RCC 7860 (cell line): ENCODE measurements around the gene HOXB3.

Source experiments
- DNase-seq: peaks from one replicate; pipeline ENCODE4 v3.0.0-alpha.2; 2015; ENCODE audit warnings: low spot score
- FAIRE-seq: peaks from 2 replicates; lab custom pipeline; 2012; peaks lifted over from hg19 to GRCh38; lab: Jason Lieb, UNC

Gene HOXB3

DNA sequence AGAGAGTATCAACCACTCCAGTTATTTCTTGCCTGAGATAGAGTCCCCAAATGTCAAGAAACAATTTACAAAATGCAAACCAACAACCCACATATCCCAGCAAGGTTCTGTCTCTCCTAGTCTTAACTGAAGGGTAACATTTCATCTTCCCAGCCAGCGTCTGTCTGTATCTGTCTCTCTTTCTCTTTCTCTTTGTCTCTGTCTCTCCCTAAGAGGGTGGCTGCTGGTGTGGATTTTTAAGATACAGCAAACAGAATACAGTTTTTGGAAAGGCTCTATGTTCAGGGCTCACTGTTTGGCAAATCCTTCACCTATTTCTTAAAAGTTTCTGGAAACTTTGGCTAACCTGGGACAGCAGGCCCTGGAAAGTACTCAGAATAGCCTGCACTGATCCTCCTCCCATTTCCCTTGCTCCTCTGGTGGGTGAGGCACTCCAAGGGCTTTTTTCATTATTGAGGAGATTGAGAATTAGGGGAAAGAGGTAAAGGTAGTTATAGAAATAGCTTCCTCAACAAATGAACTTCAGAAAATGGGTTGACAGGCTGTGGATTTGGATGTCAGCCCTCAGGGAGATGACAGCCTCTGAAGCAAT is 18.1 kb downstream of the HOXB3 start:
- DNase-seq (no peak), FAIRE-seq (no peak)

DNA sequence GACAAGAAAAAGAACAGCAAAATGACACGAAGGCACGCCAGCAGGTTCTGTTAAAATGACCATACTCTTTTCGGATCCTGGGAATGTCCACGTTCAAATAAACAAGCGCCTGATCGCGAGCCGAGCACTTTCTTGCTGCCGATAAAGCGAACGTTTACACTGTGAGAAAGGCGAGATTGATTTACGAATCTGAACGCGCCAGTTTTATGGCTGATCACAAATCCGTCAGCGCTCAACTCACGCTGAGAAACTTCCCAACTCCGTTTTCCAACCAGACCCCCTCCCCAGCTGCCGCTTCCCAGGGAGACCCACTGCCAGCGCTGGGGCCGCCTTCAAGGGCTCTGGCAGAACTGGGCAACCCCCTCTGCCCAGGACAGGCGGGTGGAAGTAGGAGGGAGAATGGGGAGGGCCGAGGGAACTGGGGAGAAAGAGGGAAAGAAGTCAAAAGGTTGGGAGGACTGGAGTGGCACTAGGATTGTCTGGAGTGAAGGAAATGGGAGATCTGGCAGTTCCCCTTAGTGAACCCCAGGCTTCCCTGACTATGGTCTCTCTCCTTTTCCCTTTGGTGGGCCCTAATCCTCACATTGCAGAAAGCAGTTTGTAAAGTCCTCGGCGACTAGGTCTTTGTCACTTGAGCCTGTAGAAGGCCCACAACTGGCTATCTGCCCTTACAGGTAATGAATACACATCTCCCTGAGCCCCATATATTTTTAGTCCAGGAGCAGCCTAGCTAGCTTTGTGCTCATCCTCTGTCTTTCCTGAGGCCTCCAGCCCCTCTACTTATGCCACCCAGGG is 18.8 kb downstream of the HOXB3 start:
- no peak for FAIRE-seq
- DNase-seq, result no peak

DNA sequence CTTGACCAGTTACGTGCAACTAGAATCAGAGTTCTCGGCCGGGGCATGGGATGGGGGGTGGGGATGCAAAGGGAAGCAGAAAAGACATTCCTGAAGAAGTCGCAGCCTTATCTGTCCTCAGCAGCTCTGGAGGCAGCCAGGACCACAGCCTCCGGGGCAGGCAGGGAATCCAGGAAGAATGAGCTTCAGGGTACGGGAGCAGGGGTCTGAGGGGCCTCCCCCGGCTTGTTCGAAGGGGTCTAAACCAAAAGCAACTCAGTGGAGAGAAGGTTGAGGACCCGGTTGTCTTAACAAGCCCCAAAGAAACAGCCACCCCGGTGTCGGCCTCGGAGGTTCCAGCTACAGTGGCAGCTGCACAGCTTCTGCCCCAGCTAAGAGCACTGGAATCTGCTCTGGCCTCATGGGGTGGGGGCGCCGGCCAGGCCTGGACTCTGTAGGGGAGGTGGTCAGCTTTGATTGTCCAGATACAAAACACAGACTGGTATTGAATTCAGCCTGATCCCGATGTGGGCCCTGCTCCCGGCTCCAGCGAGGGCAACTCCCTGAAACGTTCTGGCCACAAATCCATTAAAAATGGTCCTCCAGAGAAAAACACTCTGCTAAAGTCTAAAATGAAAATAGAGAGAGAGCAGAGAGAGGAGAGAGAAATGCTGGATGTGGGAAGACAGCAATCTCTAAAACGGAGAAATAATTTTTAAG is 19.6 kb downstream of the HOXB3 start:
- DNase-seq (no peak), FAIRE-seq (no peak)

DNA sequence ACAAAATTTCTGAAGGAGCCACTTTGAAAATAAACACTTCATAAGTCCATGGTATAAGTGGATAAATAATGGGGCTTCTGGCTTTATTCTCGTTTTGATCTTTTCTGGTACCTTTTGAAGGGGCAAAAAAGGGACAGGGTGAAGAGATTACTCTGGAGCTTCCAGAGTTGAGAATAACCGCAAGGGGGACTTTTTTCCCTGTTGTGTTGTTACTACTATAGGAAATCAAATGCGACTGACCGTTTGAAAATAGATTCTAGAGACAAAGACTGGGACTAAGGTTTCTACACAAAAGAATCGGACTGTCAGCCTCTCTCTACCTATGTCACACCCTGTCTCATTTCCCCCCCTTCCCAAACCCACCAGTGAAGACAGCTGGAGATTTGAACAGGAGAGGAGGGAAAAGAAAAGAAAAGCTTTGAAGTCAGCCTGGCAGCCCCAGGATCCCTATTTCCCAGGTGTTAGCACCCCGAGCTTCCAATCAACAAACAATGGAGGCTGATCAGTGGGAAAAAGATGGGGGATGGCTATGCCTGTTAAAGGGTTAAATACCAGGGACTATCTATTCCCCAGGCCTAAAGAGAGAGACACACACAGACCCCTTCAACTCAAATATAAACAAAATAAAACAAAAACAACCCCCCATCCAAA is 20.2 kb downstream of the HOXB3 start:
- no peak for DNase-seq

DNA sequence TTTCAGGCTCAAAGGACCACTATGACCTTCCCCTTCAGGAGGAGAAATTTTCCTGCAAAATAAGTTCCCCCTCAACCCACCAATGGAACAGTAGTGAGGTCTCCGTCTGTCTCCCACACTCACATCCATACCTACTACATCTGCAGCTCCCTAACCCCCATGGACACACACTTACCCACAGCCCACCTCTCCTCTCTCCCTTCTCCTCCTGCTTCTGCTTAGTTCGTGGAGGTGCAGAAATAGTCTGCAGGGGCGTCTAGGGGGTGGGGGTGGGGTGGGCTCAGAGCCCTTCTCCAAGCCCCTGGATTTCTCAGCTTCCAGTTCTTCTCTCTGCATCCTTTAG is 20.8 kb downstream of the HOXB3 start:
- FAIRE-seq, result no peak

More for the DNA sequence above, 20.2 kb downstream of the HOXB3 start:
- FAIRE-seq, result no peak

DNA sequence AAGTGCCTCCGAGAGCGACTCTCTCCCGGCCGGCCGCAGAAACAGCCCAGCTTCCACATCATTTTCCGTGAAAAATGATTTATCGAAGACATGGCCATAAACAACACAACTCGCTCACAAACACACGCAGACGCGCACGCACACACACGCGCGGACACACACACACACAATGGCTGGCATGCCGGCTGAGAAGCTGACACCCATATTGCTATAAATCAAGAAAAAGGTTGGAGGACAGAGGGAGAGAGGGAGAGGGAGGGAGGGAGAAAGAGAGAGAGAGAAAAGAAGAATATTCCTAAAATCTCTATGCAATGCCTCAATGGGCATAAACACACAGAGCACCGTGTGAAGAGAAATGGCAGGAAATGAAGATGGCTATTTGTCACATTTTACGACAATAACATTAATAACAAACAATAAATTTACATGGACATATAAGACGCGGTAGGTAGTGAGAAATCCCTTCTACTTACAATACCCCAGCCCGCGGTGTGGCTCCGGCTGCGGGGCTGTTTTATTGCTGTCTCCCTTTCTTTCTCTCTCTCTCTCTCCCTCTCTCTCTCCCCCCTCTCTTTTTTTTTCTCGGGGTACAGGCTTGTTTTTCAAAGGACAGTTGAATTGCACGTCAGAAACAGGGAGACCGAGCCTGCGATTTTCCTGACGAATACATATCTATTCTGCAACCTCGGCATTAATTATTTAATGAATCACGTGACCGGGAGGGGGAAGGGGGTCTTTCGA is 21.4 kb downstream of the HOXB3 start:
- DNase-seq (no peak), FAIRE-seq (no peak)

More for the DNA sequence above, 20.8 kb downstream of the HOXB3 start:
- DNase-seq, result no peak

DNA sequence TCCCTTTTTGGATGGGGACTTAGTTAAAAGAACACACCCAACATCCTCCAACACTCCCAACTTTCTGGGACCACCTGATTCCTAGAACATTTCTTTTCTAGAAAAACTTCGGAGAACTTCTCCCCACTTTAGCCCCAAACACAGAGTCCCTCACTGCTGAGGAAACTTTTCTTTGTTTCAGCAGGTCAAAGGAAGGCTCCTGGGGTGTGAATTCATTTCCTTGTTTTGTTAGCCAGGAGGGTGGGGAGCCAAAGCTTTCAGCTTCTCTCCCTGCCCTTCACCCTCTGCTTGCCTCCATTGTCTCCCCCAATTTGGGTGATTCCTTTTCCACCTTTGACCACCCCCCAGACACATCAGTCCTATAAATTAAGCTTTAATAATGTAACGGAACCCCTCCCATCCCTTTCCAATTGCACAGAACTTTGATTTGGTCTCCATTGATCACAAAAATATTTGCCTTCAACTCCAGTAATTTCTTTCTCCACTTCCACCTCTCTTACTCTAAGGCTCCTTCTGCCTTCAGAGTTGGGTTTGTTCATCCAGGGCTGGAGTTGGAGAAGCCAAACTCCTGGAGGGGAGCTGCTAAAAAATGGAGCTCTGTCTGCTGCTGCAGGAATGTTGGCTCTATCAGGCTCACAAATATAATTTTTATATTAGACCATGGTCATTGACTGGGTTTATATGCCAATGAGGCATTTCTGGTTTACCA is 22.2 kb downstream of the HOXB3 start:
- DNase-seq (no peak), FAIRE-seq (no peak)

DNA sequence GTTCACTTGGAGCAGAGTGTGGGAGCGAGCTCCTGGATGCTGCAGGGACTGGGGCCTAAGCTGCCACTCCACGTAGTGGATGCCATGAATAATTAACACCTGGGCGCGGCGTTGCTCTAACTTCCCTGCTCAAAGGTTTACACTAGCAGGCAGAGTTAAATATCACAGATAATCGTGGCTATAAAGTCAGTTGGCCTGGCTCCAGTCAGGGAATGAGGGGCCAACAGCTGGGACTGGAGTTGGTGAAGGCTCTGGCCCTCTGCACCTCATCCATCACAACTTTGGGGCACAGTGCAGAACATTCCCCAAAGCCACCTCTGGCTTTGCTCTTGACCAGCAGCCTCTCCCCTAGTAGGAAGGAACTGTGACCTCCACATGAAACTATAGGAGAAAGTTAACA is 22.8 kb downstream of the HOXB3 start:
- DNase-seq (no peak), FAIRE-seq (no peak)

DNA sequence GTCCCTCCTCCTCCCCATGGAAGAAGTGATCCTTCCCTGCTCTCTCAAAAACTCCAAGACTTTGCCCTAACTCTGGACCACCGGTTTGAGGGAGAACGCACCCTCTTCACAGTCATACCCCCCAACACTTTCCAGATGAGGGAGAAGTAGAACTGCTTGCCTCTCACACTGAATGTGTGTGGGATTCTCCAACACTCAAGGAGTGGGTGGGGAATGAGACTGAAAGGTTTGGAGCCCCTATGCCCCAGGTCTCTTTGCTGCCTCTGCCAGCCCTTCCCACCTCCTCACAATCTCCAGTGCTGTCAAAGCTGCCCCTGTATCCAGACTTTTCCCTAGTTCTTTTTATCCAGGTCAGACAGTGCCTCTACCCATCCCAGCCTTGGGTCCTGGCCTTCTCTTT is 23.3 kb downstream of the HOXB3 start:
- no peak for FAIRE-seq
- no peak for DNase-seq

DNA sequence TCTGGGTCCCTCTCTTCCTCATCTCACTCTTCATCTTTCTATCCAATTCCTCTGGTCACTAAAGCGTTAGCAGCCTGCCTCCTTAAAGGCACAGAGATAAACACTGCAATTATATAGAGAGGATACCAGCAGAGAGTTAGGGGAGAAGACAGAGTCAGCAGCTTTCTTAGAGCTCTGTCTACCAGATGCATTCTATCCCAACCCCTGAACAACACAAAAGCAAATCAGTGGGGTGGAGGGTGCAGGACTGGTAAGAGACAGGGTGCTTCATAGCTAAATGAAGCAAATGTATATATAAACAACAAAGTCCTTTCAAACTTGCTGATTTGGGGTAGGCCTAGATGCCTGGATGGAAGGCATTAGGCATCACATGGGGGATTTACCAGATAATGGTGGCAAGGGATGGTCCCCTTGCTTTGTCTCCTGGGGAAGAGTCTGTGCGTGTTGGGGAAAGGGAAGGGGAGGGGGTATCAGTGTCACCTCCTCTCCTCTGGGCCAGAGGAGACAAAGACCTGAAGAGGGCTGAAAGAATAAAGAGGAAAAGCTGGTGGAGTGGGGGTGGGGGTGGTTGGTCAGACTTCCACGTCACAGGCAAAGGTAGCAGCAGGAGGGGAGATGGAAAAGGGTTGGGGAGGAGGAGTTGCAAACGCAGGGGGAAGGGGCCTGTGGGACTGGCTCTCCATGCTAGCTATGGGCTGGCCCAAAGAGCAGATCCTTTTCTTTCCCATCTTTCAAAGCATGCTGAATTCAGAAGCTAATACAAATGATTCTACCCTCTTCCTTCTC is 23.9 kb downstream of the HOXB3 start:
- FAIRE-seq, result no peak

DNA sequence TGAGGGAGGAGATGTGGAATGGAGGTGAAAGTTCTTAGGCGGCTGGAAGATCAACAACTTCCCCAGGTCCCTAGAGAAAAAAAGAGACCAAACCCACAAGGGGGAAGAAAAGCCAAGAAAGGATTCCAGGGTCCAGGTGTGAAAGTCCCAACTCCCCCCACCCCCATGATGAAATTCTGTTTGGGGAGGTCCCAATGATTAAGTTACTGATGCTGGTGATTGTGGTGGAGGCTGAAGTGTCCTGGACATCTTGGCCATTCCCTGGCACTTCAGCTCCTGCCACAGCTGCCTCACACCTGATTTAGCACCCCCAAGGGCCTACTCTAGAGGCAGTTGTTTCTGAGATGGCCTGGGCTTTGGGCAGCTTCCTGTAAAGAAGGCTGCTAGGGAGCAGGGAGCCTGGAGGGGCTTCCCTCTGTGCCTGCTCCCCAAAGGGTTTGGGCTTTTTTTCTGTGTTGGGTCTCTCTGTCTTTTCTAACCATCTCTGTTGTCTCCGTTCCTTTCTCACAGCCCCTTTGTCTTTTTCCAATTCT is 25.0 kb downstream of the HOXB3 start:
- FAIRE-seq (no peak), DNase-seq (no peak)

More for the DNA sequence above, 23.9 kb downstream of the HOXB3 start:
- DNase-seq, result no peak

DNA sequence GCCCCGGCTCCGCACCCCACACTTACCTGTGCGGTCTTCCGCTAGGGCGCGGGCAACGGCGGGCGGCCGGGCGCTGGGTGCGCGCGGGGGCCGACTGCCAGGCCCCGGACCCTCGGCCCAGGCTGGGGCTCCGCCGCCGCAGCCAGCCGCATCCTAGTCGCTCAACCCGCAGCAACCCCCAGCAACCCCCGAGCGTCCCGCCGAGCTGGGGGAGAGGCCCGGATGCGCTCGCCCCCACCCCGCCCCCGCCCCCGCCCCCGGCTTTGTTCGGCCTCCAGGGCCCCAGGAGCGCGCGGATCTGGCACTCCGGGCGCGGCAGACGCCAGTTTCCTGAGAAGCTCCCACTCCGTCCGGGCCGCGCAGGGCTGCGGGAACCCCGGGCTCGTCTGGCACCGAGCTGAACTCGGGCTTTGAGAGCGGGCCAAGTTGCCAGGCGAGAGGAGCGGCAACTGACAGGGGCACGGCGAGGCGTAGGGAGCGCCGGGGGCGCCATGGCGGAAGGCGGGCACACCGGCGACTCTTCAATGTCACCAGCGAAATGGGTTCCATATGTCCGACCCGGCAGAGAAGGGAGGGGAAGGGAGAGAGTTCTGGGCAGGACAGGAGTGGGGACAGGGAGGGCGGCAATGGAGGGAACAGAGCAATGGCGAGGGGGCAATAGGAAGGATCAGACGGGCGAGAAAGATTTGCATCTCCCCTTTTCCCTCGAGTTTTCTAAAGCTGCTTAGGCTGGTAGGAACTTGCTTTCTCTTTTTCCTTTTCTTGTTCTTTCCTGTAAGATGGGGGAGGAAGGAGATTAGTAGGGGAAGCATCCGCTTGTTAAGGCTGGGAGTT is 25.6 kb downstream of the HOXB3 start:
- FAIRE-seq (no peak), DNase-seq (no peak)

DNA sequence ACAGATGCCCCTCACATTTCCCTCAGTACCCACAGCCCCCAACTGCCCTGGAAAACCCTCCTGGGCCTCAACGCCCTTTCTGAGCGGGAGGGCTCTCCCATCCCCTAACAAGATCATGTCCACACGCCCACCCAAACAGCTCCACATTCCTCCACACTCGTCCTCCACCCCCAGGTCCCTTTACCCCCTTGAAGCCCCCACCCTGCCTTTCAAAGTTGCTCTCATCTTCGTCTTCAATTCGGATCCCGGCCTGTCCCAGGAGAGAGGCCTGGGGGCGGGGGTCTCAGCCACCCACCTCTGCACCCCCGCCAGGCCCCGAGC is 26.2 kb downstream of the HOXB3 start:
- no peak for FAIRE-seq
- DNase-seq, result no peak

DNA sequence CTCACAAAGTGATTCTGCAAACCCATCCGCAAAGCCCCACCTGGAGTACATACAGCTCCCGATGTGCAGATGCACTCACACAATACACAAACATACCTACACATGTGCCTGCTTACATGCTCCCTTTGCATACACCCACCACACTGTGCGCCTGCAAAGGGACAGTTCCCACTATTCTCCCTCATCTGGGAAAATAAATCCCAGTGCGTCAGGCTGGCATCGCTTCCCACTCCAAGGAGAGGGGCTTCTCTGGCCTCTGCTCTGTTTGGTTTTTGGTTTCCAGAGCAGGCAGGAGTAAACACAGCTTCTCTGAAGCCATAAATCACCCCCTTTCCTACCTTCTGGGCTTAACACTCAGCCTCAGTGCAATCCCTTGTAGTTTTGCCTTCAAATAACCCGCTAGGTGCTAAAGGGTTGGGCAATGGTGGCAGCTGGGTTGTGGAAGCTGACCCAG is 26.6 kb downstream of the HOXB3 start:
- DNase-seq (no peak), FAIRE-seq (no peak)

DNA sequence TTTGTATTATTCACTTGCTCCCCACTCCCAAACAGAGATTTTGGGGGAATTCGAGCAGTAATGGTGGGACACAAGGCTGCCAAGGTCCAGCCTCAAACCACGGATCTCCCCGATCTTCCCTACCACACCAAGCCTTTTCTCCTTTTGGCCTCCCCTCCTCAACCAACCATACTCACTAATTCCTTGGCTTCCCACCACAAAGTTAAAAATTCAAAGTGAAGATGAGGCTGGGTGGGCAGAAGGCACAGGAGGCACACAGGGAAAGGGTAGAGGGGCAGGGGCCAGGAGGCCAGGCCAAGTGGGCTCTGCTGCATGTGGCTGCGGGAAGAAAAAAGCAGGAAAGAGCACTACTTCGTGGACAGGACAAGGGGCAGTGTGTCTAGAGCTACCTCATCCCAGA is 27.1 kb downstream of the HOXB3 start:
- FAIRE-seq (no peak), DNase-seq (no peak)

DNA sequence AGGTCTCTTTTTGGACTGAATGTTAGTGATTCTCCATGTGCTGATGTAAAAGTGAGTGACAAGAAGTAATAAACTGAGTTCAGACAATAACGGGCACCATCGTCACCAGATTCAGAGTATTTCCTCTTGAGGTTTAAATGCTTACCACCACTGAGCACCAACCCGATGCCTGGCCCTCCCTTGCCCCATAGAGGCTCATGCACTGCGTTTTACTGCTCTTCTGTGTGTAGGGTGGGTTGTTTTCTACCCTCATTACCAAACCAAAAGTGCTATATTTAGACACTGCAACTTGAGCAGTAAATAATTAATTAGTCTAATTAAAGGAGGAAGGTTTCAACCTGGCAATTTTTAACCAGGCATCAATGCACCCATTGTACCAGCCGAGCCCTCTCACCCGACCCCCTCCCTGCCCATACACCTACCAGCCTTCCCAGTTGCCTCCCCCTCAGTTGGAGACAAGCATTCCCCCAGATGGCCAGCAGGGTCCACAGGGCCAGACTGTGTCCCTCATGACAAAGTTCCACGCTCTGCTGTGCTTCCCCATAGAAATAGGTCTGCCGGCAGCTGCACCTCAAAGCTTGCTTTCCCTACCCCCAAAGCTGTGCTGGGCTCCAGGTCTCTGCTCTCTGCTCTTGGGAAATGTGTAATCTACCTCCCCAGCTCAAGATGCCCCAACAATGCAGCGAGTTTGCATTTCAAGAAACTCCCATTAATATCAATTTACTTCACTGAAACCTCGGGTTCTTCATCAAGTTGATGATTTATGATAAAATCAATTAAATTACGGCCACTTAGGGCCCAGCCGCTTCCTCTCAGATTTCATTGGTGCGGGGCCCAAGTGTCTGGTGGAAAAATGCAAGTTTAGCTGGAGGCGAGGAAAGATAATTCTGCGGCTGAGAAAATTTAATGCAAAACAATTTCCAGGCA is 27.9 kb downstream of the HOXB3 start:
- FAIRE-seq, result no peak
- no peak for DNase-seq
